Measurements from ENCODE around the gene TRPM3. TPM values are rescaled to one million over a fixed set of nuclear protein-coding genes. Genes with fewer than 3 reads are reported as not detected.

TRPM3 gene
- total and polyA plus RNA-seq, 9 of the 15 experiments (the other 6 are each of a cell fraction or from before 2014, with no cell fraction given), result 0.04 TPM; not detected in 8

- no peaks in the 10 kb centered on the region for H3K4me1 ChIP-seq (replicated peaks in 1 of 2; ENCODE audit: control insufficient read depth in 2 of 2, insufficient read depth in 2 of 2, low read length in 2 of 2)
- H3K9me3 ChIP-seq (replicated peaks; ENCODE audit: control insufficient read depth, insufficient read depth, low read depth, low read length), result no peaks in the 10 kb centered on the region
- H3K9ac ChIP-seq (ENCODE audit: insufficient read depth in 1 of 2, low read depth in 2 of 2, low read length in 2 of 2), result no peak overlapping the region
- no peaks in the 10 kb centered on the region for H3K9me1 ChIP-seq (ENCODE audit: control insufficient read depth, insufficient read depth, low read length)
- intact Hi-C loops (cut with micrococcal nuclease), result no loop called here
- no peaks in the 10 kb centered on the region for H3K27me3 ChIP-seq (ENCODE audit: control insufficient read depth in 2 of 2, insufficient read depth in 2 of 2, low read length in 2 of 2)
- POLR2A ChIA-PET, result no interaction called here
- ATAC-seq, result no peak
- no peak overlapping the region for H2AFZ ChIP-seq (ENCODE audit: low read depth, low read length)
- CTCF ChIA-PET (ENCODE audit: low intra/inter-chr PET ratio), result no interaction called here
- no peaks in the 10 kb centered on the region for H4K20me1 ChIP-seq (replicated peaks; ENCODE audit: control insufficient read depth, insufficient read depth, low read length)
- no peaks in the 10 kb centered on the region for H3K79me2 ChIP-seq (ENCODE audit: control insufficient read depth, insufficient read depth, low read length)
- TF ChIP-seq CBX1 (IDR thresholded peaks at IDR 0.05; ENCODE audit: low read depth) (no peak), KAT7 (CRISPR knock-in tag; IDR thresholded peaks at IDR 0.05; ENCODE audit: borderline replicate concordance) (no peak), E2F3 (CRISPR knock-in tag; IDR thresholded peaks at IDR 0.05) (no peak), NFIC (IDR thresholded peaks at IDR 0.05) (no peak), TEAD1 (CRISPR knock-in tag; IDR thresholded peaks at IDR 0.05) (no peak), E2F6 (IDR thresholded peaks at IDR 0.05; ENCODE audit: borderline replicate concordance in 1 of 2, extremely low read depth in 1 of 2, insufficient read depth in 1 of 2, insufficient read length in 1 of 2, low read depth in 1 of 2, low read length in 1 of 2, poor library complexity in 1 of 2, severe bottlenecking in 1 of 2) (no peak), STAG1 (CRISPR knock-in tag; IDR thresholded peaks at IDR 0.05; ENCODE audit: borderline replicate concordance) (no peak), DLX4 (CRISPR knock-in tag; IDR thresholded peaks at IDR 0.05) (no peak), HDAC1 (IDR thresholded peaks at IDR 0.05) (no peak), JUNB (CRISPR knock-in tag; conservative IDR thresholded peaks at IDR 0.05) (no peak), LCOR (CRISPR knock-in tag; IDR thresholded peaks at IDR 0.05) (no peak), ZNF75A (CRISPR knock-in tag; IDR thresholded peaks at IDR 0.05) (no peak), RBM15 (IDR thresholded peaks at IDR 0.05; ENCODE audit: insufficient read depth, low read length) (no peak), MTA3 (IDR thresholded peaks at IDR 0.05; ENCODE audit: borderline replicate concordance) (no peak), ZNF263 (CRISPR knock-in tag; IDR thresholded peaks at IDR 0.05; ENCODE audit: borderline replicate concordance) (no peak), BACH1 (tag; IDR thresholded peaks at IDR 0.05) (no peak), THRAP3 (IDR thresholded peaks at IDR 0.05; ENCODE audit: borderline replicate concordance) (no peak), PHB2 (IDR thresholded peaks at IDR 0.05; ENCODE audit: low read depth) (no peak), SMAD3 (CRISPR knock-in tag; conservative IDR thresholded peaks at IDR 0.05) (no peak), KDM1A (IDR thresholded peaks at IDR 0.05) (no peak)
- H3K4me2 ChIP-seq (ENCODE audit: insufficient read depth, low read length), result no peak overlapping the region
- H3K27ac ChIP-seq (ENCODE audit: extremely low read depth, low read depth, low read length), result no peak overlapping the region
- no peak for DNase-seq (ENCODE audit: extremely low read depth in 1 of 4, low spot score in 3 of 4)
- no TSS peak for BruUV-seq (replicated peaks)
- in situ Hi-C loops (cut with MboI), result no loop called here
- no peak for FAIRE-seq
- no peak overlapping the region for H3K4me3 ChIP-seq
- 0% methylated on average over 1 of the region's 1 CpG for WGBS (ENCODE audit: insufficient coverage, low coverage, missing lambda C conversion rate)
- H3K36me3 ChIP-seq (ENCODE audit: control insufficient read depth, insufficient read depth, low read length), result no peaks in the 10 kb centered on the region
These were observed 16.2 kb downstream of the TRPM3 start for GRCh38 chr9:71105192-71105591.

Measured in K562 (cell line).